K562 (cell line): ENCODE results near the gene LTB4R2. TPM values are rescaled to one million over a fixed set of nuclear protein-coding genes. Genes with fewer than 3 reads are reported as not detected.

Experiments used
- ATAC-seq: fragments of 200-7000 bp; cut with Tn5 transposase; 3 replicates; pipeline ENCODE4 v1.9.1; 2020; ENCODE audit warnings: moderate library complexity
- BruUV-seq: library from RNA; stranded (reverse); fragments of 400-500 nt; replicated peaks from 2 replicates; lab custom pipeline; 2021; lab: Mats Ljungman, UMichigan
- CTCF ChIA-PET: fragments of 300-600 bp; formaldehyde crosslinking; extraction: SDS; loops from one replicate; lab custom pipeline; 2021; ENCODE audit warnings: low intra/inter-chr PET ratio; lab: Yijun Ruan, JAX
- POLR2A ChIA-PET: fragments of 300-600, 350-650 bp; sonication (Branson Sonifier 250); formaldehyde crosslinking; extraction: SDS; loops from one replicate; lab custom pipeline; 2021; ENCODE audit warnings: antibody characterized with exemption, inconsistent platforms; lab: Yijun Ruan, JAX
- DNase-seq, 4 experiments: peaks; one replicate each; pipeline versions ENCODE4 v3.0.0 to v3.0.0-alpha.2; 2011 to 2018; ENCODE audit warnings: low spot score in 3 of 4, mixed read lengths in 3 of 4; ENCODE audit errors: extremely low read depth in 1 of 4
- FAIRE-seq: peaks from 2 replicates; lab custom pipeline; 2011; peaks lifted over from hg19 to GRCh38; lab: Jason Lieb, UNC
- H2AFZ ChIP-seq: 2 replicates; pipeline ENCODE4 v1.6.0; 2011; ENCODE audit warnings: low read depth, low read length, control low read depth, inconsistent platforms
- H3K27ac ChIP-seq: fragments of 200-600 bp; 3 replicates; pipeline ENCODE4 v1.8.0; 2011; ENCODE audit warnings: low read depth, mild to moderate bottlenecking, control low read depth, inconsistent platforms, low read length, moderate library complexity, mixed read lengths; ENCODE audit errors: extremely low read depth
- H3K27me3 ChIP-seq, 2 experiments: fragments of 300-600 bp in 1 of 2; 2 replicates in 1 of 2; 3 replicates in 1 of 2; pipeline versions ENCODE4 v1.6.0 to v1.8.0; 2011; ENCODE audit warnings: inconsistent platforms in 2 of 2, low read length in 2 of 2, mild to moderate bottlenecking in 1 of 2, mixed read lengths in 1 of 2, moderate library complexity in 1 of 2; ENCODE audit not compliant: control insufficient read depth in 2 of 2, insufficient read depth in 2 of 2
- H3K36me3 ChIP-seq: fragments of 300-600 bp; 3 replicates; pipeline ENCODE4 v1.8.0; 2011; ENCODE audit warnings: mild to moderate bottlenecking, low read length, inconsistent platforms; ENCODE audit not compliant: control insufficient read depth, insufficient read depth
- H3K4me1 ChIP-seq, 2 experiments: fragments of 200-600 bp in 1 of 2; replicated peaks in 1 of 2; 2 replicates in 1 of 2; 3 replicates in 1 of 2; pipeline versions ENCODE4 v1.5.1 to v1.8.0; 2011; ENCODE audit warnings: inconsistent platforms in 2 of 2, low read length in 2 of 2, mild to moderate bottlenecking in 1 of 2, mixed read lengths in 1 of 2, moderate library complexity in 1 of 2; ENCODE audit not compliant: control insufficient read depth in 2 of 2, insufficient read depth in 2 of 2
- H3K4me2 ChIP-seq: 2 replicates; pipeline ENCODE4 v1.6.1; 2011; ENCODE audit warnings: low read length, control low read depth, inconsistent platforms, mixed read lengths; ENCODE audit not compliant: insufficient read depth
- H3K4me3 ChIP-seq: fragments of 200-600 bp; sonication (generic), shearing (Covaris generic); 2 replicates; pipeline ENCODE4 v1.5.1; 2016; ENCODE audit warnings: control low read depth, inconsistent platforms
- H3K79me2 ChIP-seq: fragments of 200-600 bp; 3 replicates; pipeline ENCODE4 v1.8.0; 2011; ENCODE audit warnings: low read length, inconsistent platforms; ENCODE audit not compliant: control insufficient read depth, insufficient read depth
- H3K9ac ChIP-seq, 2 experiments: 2 replicates each; pipeline versions ENCODE4 v1.6.0 to v1.6.1; 2011; ENCODE audit warnings: low read depth in 2 of 2, low read length in 2 of 2, control low read depth in 1 of 2, inconsistent platforms in 1 of 2, mild to moderate bottlenecking in 1 of 2, mixed read lengths in 1 of 2; ENCODE audit not compliant: insufficient read depth in 1 of 2
- H3K9me1 ChIP-seq: one replicate; pipeline ENCODE4 v1.6.0; 2011; ENCODE audit warnings: inconsistent platforms, mild to moderate bottlenecking, low read length, moderate library complexity; ENCODE audit not compliant: control insufficient read depth, insufficient read depth
- H3K9me3 ChIP-seq: replicated peaks from 2 replicates; pipeline ENCODE4 v1.5.1; 2011; ENCODE audit warnings: low read depth, low read length, inconsistent platforms; ENCODE audit not compliant: control insufficient read depth, insufficient read depth
- H4K20me1 ChIP-seq: replicated peaks from 2 replicates; pipeline ENCODE4 v1.6.1; 2011; ENCODE audit warnings: low read length, inconsistent platforms, mixed read lengths; ENCODE audit not compliant: control insufficient read depth, insufficient read depth
- BMI1 ChIP-seq: fragments of 150-350 bp; IDR thresholded peaks from 2 replicates; pipeline ENCODE4 v1.6.1; 2014; ENCODE audit warnings: low read length
- CBX1 ChIP-seq: sonication (generic); IDR thresholded peaks from 2 replicates; pipeline ENCODE4 v1.6.1; 2016; ENCODE audit warnings: antibody characterized with exemption, low read depth, mild to moderate bottlenecking
- CHD2 ChIP-seq: IDR thresholded peaks from 2 replicates; pipeline ENCODE4 v1.6.1; 2011; ENCODE audit warnings: low read depth, low read length
- CTCF ChIP-seq, 3 experiments: IDR thresholded peaks in 2 of 3; conservative IDR thresholded peaks in 1 of 3; 2 replicates each; pipeline ENCODE4 v1.5.1; 2011 to 2012; ENCODE audit warnings: low read length in 3 of 3, mild to moderate bottlenecking in 3 of 3, control low read depth in 2 of 3, improper control_type of control experiment in 1 of 3, inconsistent platforms in 1 of 3, low read depth in 1 of 3, mixed read lengths in 1 of 3, moderate library complexity in 1 of 3; ENCODE audit not compliant: insufficient read depth in 2 of 3
- HDAC1 ChIP-seq, 2 experiments: fragments of 450-650 bp; IDR thresholded peaks; 2 replicates each; pipeline ENCODE4 v1.6.1; 2016 to 2017; ENCODE audit warnings: inconsistent platforms in 1 of 2, mild to moderate bottlenecking in 1 of 2, moderate library complexity in 1 of 2
- L3MBTL2 ChIP-seq: fragments of 450-650 bp; IDR thresholded peaks from 2 replicates; pipeline ENCODE4 v1.6.1; 2016; ENCODE audit warnings: mild to moderate bottlenecking, moderate library complexity
- NR3C1 ChIP-seq: sonication (generic); formaldehyde crosslinking; IDR thresholded peaks from 2 replicates; pipeline ENCODE4 v1.8.1; 2022; ENCODE audit warnings: missing genetic modification reagents
- POLR2G ChIP-seq: fragments of 200-400 bp; formaldehyde crosslinking; IDR thresholded peaks from 2 replicates; pipeline ENCODE4 v1.6.1; 2017; ENCODE audit warnings: low read depth, mild to moderate bottlenecking, antibody characterized with exemption, low read length, moderate library complexity
- RAD21 ChIP-seq, 2 experiments: fragments of 250-450 bp in 1 of 2; fragments of 450-650 bp in 1 of 2; sonication (Bioruptor Pico) in 1 of 2; formaldehyde crosslinking in 1 of 2; IDR thresholded peaks in 1 of 2; conservative IDR thresholded peaks in 1 of 2; 2 replicates each; pipeline versions ENCODE4 v1.4.0 to v1.8.0; 2020 to 2022; ENCODE audit warnings: mild to moderate bottlenecking in 2 of 2, moderate library complexity in 1 of 2
- SP2 ChIP-seq: IDR thresholded peaks from 2 replicates; pipeline ENCODE4 v1.6.1; 2011; ENCODE audit warnings: mild to moderate bottlenecking, low read depth, low read length, moderate library complexity; ENCODE audit not compliant: poor library complexity, severe bottlenecking; ENCODE audit errors: extremely low read depth
- TCF3 ChIP-seq: sonication (generic); formaldehyde crosslinking; IDR thresholded peaks from 2 replicates; pipeline ENCODE4 v1.4.0; 2020; ENCODE audit warnings: mild to moderate bottlenecking, missing genetic modification reagents
- ZBTB33 ChIP-seq: sonication (generic); formaldehyde crosslinking; IDR thresholded peaks from 2 replicates; pipeline ENCODE4 v1.8.1; 2023; ENCODE audit warnings: mild to moderate bottlenecking, missing genetic modification reagents
- ZFP36 ChIP-seq: fragments of 150-350 bp; IDR thresholded peaks from 2 replicates; pipeline ENCODE4 v1.6.1; 2018; ENCODE audit warnings: low read length, low read depth; ENCODE audit not compliant: partially characterized antibody
- ZFX ChIP-seq: sonication (generic); formaldehyde crosslinking; IDR thresholded peaks from 2 replicates; pipeline ENCODE4 v1.8.0; 2022; ENCODE audit warnings: mild to moderate bottlenecking, missing genetic modification reagents, moderate library complexity
- ZNF121 ChIP-seq: sonication (generic); formaldehyde crosslinking; conservative IDR thresholded peaks from 2 replicates; pipeline ENCODE4 v1.8.0; 2022; ENCODE audit warnings: missing genetic modification reagents
- ZNF436 ChIP-seq: fragments of 250-450, 450-650 bp; sonication (Bioruptor Pico); formaldehyde crosslinking; IDR thresholded peaks from 2 replicates; pipeline ENCODE4 v1.7.0; 2020; ENCODE audit warnings: mild to moderate bottlenecking
- ZNF561 ChIP-seq: fragments of 450-650 bp; formaldehyde crosslinking; conservative IDR thresholded peaks from 2 replicates; pipeline ENCODE4 v1.4.0; 2020; ENCODE audit warnings: mild to moderate bottlenecking, moderate library complexity
- WGBS: fragments of 100-300 bp; shearing (Covaris generic); methylation state at CpG from one replicate; pipeline ENCODE4 v1.1.6; 2016; ENCODE audit warnings: low coverage, mixed read lengths; ENCODE audit not compliant: insufficient coverage; ENCODE audit errors: missing lambda C conversion rate; 5-methylcytosine and 5-hydroxymethylcytosine counted together
- in situ Hi-C: fragments of 300-500 bp; cut with MboI; formaldehyde crosslinking; loops from 4 replicates; pipeline ENCODE4 v1.15.0; 2018; ENCODE audit warnings: inconsistent platforms, mixed read lengths
- intact Hi-C: fragments of 100-400 bp; cut with micrococcal nuclease; formaldehyde crosslinking; loops from 2 replicates; pipeline ENCODE4 v1.14.2; 2022
- polyA plus RNA-seq, 8 experiments: library from polyadenylated mRNA; depleted of rRNA in 4 of 8; stranded (reverse) in 5 of 8; unstranded in 3 of 8; fragments of >200 nt; fragmentation: Nextera tagmentation in 2 of 8; fragmentation: Illumina TruSeq in 1 of 8; extraction: Ambion mirVana in 2 of 8; extraction: Trizol in 1 of 8; gene quantifications; 2 replicates each; pipeline versions ENCODE4 v1.2.1 to v1.2.3, GENCODE V29; 2011 to 2014; ENCODE audit warnings: inconsistent platforms in 1 of 8, missing spikeins in 1 of 8
- total RNA-seq, 7 experiments: library from RNA; depleted of rRNA in 6 of 7; stranded (reverse); fragments of >200 nt in 6 of 7; fragmentation: Illumina TruSeq in 2 of 7; extraction: Trizol in 2 of 7; gene quantifications; 2 replicates each; pipeline versions ENCODE4 v1.2.1 to v1.2.3, GENCODE V29; 2011 to 2021; ENCODE audit warnings: low replicate concordance in 1 of 7

Gene LTB4R2
- total and polyA plus RNA-seq, 9 of the 15 experiments (the other 6 are each of a cell fraction or from before 2014, with no cell fraction given), result 0.03 to 11.6 (median 2.8) TPM; not detected in 1

- intact Hi-C loops, result loop anchor here (1.0 to 5.0 kb wide), 2 partner anchors 35 to 80 kb away; partner anchors contain the start of gene NFATC4
- H3K27me3 ChIP-seq, result peaks cover 0 to 8% of the 10 kb centered on the region in 2 experiments; a peak in 1 of 5 replicates
- H4K20me1 ChIP-seq, result no peaks in the 10 kb centered on the region
- DNase-seq (peak; percentile 76 to 81 (median 78)), FAIRE-seq (peak; percentile 94), ATAC-seq (peak; percentile 83)
- no peaks in the 10 kb centered on the region for H3K9me1 ChIP-seq
- H3K4me1 ChIP-seq, result peaks cover 5 to 36% of the 10 kb centered on the region in 2 experiments; a peak in 4 of 5 replicates
- H3K4me3 ChIP-seq, result peak overlapping the region; percentile 21
- H3K36me3 ChIP-seq, result no peaks in the 10 kb centered on the region
- H3K9me3 ChIP-seq, result no peaks in the 10 kb centered on the region
- peak overlapping the region; percentile 93 for H2AFZ ChIP-seq
- peak overlapping the region; percentile 78 for H3K4me2 ChIP-seq
- in situ Hi-C loops, result loop anchor here (5.0 to 25.0 kb wide), 2 partner anchors 100 to 355 kb away; no protein-coding TSS in a partner anchor
- no peak overlapping the region for H3K27ac ChIP-seq
- CTCF ChIA-PET, result interaction anchor here (0.7 to 3.1 kb wide), 2 partner anchors 104 to 107 kb away, joined by 3 to 35 read pairs; no protein-coding TSS in a partner anchor
- POLR2A ChIA-PET, result interaction anchor here (0.6 to 2.5 kb wide), 4 partner anchors 24 to 104 kb away, joined by 3 to 25 read pairs (median 12); partner anchors contain the start of genes CBLN3, CIDEB and KHNYN
- H3K9ac ChIP-seq, result peak overlapping the region in 1 of 2 experiments; percentile 85; a peak in 2 of 4 replicates
- no peaks in the 10 kb centered on the region for H3K79me2 ChIP-seq
- BruUV-seq, result no TSS peak
- 8% methylated on average over 17 of the region's 56 CpGs for WGBS
- no peak for TF ChIP-seq ZNF436 (CRISPR knock-in tag)
- TF ChIP-seq BMI1, result no peak
- peak; percentile 34 for TF ChIP-seq ZFP36
- TF ChIP-seq POLR2G, result peak; percentile 74
- no peak for TF ChIP-seq SP2
- TF ChIP-seq ZBTB33 (CRISPR knock-in tag), result 0 out of 2 replicates have a peak, but pooled peaks have one; percentile 16
- TF ChIP-seq HDAC1 (IDR thresholded peaks at IDR 0.05), result 0 out of 4 replicates have a peak, but pooled peaks of 1 of the 2 experiments have one; percentile 21
- no peak for TF ChIP-seq CHD2
- TF ChIP-seq ZNF561 (CRISPR knock-in tag), result no peak
- peak; percentile 63; the same call in 1 of the 2 replicates for TF ChIP-seq TCF3 (CRISPR knock-in tag)
- TF ChIP-seq ZFX, result peak; percentile 80
- peak; percentile 70 to 85 (median 72) for TF ChIP-seq CTCF (IDR thresholded peaks at IDR 0.05 in 2 of 3, conservative IDR thresholded peaks at IDR 0.05 in 1 of 3; ENCODE audit: insufficient read depth in 2 of 3, low read depth in 1 of 3, low read length in 3 of 3)
- peak; percentile 33 to 48; a peak in 3 of 4 replicates for TF ChIP-seq RAD21 (CRISPR knock-in tag; conservative IDR thresholded peaks at IDR 0.05 in 1 of 2, IDR thresholded peaks at IDR 0.05 in 1 of 2)
- TF ChIP-seq NR3C1 (CRISPR knock-in tag), result 0 out of 2 replicates have a peak, but pooled peaks have one; percentile 59
- TF ChIP-seq L3MBTL2, result peak; percentile 84
- TF ChIP-seq CBX1, result no peak
- TF ChIP-seq ZNF121 (CRISPR knock-in tag), result 0 out of 2 replicates have a peak, but pooled peaks have one; percentile 11
These were observed 22.5 kb downstream of the LTB4R2 start for GRCh38 chr14:24332268-24332993.
